Panc1 (cell line): ENCODE results near the gene PVRIG.

Experiments
- POLR2AphosphoS5 ChIP-seq: IDR thresholded peaks from 2 replicates; pipeline ENCODE4 v1.6.1; 2012; ENCODE audit warnings: mild to moderate bottlenecking, low read depth, low read length, moderate library complexity
- SIN3A ChIP-seq: IDR thresholded peaks from 2 replicates; pipeline ENCODE4 v1.6.1; 2012; ENCODE audit warnings: low read depth, mild to moderate bottlenecking, low read length, moderate library complexity, borderline replicate concordance; ENCODE audit not compliant: insufficient read depth
- TCF7L2 ChIP-seq: IDR thresholded peaks from 2 replicates; pipeline ENCODE4 v1.6.1; 2011; ENCODE audit warnings: mild to moderate bottlenecking, low read depth, low read length, inconsistent platforms
- TF ChIP-seq, protein P1 (sequence below), 2 experiments: IDR thresholded peaks; 2 replicates each; pipeline ENCODE4 v1.6.1; 2011 to 2012; ENCODE audit warnings: low read depth in 2 of 2, control low read depth in 1 of 2, low read length in 1 of 2, mild to moderate bottlenecking in 1 of 2, moderate library complexity in 1 of 2; ENCODE audit not compliant: insufficient read depth in 1 of 2
- TF ChIP-seq, protein P2 (sequence below): fragments of 450-650 bp; IDR thresholded peaks from 2 replicates; pipeline ENCODE4 v1.5.1; 2017; ENCODE audit warnings: mild to moderate bottlenecking

DNA sequence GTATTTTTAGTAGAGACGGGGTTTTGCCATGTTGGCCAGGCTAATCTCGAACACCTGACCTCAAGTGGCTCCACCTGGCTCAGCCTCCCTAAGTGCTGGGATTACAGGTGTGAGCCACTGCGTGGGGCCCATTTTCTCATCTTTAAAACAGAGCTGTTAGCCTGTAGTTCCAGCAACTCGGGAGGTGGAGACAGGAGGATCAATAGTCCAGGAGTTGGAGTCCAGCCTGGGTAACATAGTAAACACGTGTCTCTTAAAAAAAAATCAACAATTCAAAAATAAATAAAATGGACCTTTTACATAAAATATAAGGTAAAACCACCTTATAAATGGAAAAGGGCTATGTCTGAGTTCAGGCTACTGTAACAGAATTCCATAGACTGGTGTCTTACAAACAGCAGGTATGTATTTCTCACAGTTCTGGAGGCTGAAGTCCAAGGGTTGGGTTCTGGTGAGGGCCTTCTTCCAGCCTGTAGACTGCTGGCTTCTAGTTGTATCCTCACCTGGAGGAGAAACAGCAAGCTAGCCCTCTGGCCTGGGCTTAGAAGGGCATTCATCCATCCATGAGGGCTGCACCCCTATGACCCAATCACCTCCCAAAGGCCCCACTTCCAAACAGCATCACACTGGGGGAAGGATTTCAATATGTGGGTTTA, 7.0 kb upstream of the PVRIG start:
- TF ChIP-seq, protein P1, sequence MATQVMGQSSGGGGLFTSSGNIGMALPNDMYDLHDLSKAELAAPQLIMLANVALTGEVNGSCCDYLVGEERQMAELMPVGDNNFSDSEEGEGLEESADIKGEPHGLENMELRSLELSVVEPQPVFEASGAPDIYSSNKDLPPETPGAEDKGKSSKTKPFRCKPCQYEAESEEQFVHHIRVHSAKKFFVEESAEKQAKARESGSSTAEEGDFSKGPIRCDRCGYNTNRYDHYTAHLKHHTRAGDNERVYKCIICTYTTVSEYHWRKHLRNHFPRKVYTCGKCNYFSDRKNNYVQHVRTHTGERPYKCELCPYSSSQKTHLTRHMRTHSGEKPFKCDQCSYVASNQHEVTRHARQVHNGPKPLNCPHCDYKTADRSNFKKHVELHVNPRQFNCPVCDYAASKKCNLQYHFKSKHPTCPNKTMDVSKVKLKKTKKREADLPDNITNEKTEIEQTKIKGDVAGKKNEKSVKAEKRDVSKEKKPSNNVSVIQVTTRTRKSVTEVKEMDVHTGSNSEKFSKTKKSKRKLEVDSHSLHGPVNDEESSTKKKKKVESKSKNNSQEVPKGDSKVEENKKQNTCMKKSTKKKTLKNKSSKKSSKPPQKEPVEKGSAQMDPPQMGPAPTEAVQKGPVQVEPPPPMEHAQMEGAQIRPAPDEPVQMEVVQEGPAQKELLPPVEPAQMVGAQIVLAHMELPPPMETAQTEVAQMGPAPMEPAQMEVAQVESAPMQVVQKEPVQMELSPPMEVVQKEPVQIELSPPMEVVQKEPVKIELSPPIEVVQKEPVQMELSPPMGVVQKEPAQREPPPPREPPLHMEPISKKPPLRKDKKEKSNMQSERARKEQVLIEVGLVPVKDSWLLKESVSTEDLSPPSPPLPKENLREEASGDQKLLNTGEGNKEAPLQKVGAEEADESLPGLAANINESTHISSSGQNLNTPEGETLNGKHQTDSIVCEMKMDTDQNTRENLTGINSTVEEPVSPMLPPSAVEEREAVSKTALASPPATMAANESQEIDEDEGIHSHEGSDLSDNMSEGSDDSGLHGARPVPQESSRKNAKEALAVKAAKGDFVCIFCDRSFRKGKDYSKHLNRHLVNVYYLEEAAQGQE (IDR thresholded peaks at IDR 0.05; ENCODE audit: insufficient read depth in 1 of 2, low read depth in 2 of 2, low read length in 1 of 2) = no peak
- no peak for TF ChIP-seq POLR2AphosphoS5
- TF ChIP-seq, protein P2, sequence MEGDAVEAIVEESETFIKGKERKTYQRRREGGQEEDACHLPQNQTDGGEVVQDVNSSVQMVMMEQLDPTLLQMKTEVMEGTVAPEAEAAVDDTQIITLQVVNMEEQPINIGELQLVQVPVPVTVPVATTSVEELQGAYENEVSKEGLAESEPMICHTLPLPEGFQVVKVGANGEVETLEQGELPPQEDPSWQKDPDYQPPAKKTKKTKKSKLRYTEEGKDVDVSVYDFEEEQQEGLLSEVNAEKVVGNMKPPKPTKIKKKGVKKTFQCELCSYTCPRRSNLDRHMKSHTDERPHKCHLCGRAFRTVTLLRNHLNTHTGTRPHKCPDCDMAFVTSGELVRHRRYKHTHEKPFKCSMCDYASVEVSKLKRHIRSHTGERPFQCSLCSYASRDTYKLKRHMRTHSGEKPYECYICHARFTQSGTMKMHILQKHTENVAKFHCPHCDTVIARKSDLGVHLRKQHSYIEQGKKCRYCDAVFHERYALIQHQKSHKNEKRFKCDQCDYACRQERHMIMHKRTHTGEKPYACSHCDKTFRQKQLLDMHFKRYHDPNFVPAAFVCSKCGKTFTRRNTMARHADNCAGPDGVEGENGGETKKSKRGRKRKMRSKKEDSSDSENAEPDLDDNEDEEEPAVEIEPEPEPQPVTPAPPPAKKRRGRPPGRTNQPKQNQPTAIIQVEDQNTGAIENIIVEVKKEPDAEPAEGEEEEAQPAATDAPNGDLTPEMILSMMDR = no peak
- TF ChIP-seq SIN3A = no peak
- no peak for TF ChIP-seq TCF7L2
